GM06990 (cell line): Measurements from ENCODE around the gene ME2.

Source experiments
- DNase-seq: peaks from one replicate; pipeline ENCODE4 v3.0.0-alpha.2; 2011; ENCODE audit not compliant: insufficient read length; ENCODE audit errors: extremely low read depth
- H3K27me3 ChIP-seq: replicated peaks from 2 replicates; pipeline ENCODE4 v1.6.0; 2011; ENCODE audit warnings: low read length; ENCODE audit not compliant: control insufficient read depth, insufficient read depth
- H3K36me3 ChIP-seq: 2 replicates; pipeline ENCODE4 v1.5.1; 2011; ENCODE audit warnings: low read length; ENCODE audit not compliant: control insufficient read depth, insufficient read depth
- H3K4me3 ChIP-seq: replicated peaks from 2 replicates; pipeline ENCODE4 v1.5.1; 2011; ENCODE audit warnings: low read depth, mild to moderate bottlenecking, control low read depth, low read length
- TF ChIP-seq, protein P1 (sequence below): IDR thresholded peaks from 2 replicates; pipeline ENCODE4 v1.5.1; 2011; ENCODE audit warnings: low read length, control low read depth, mild to moderate bottlenecking, inconsistent platforms; ENCODE audit not compliant: insufficient read depth, poor library complexity, severe bottlenecking

The ME2 gene

GRCh38 chr18:50982802-50983179, 103.9 kb downstream of the ME2 start:
- H3K4me3 ChIP-seq = no peak overlapping the region
- no peak for DNase-seq
- peaks cover 3% of the 10 kb centered on the region for H3K36me3 ChIP-seq
- TF ChIP-seq, protein P1, sequence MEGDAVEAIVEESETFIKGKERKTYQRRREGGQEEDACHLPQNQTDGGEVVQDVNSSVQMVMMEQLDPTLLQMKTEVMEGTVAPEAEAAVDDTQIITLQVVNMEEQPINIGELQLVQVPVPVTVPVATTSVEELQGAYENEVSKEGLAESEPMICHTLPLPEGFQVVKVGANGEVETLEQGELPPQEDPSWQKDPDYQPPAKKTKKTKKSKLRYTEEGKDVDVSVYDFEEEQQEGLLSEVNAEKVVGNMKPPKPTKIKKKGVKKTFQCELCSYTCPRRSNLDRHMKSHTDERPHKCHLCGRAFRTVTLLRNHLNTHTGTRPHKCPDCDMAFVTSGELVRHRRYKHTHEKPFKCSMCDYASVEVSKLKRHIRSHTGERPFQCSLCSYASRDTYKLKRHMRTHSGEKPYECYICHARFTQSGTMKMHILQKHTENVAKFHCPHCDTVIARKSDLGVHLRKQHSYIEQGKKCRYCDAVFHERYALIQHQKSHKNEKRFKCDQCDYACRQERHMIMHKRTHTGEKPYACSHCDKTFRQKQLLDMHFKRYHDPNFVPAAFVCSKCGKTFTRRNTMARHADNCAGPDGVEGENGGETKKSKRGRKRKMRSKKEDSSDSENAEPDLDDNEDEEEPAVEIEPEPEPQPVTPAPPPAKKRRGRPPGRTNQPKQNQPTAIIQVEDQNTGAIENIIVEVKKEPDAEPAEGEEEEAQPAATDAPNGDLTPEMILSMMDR = no peak
- H3K27me3 ChIP-seq = no peaks in the 10 kb centered on the region

- H3K4me3 ChIP-seq = no peak overlapping the region
- DNase-seq = no peak
- TF ChIP-seq, protein P1 = no peak
- no peaks in the 10 kb centered on the region for H3K27me3 ChIP-seq
- peaks cover 3% of the 10 kb centered on the region for H3K36me3 ChIP-seq
Observed at GRCh38 chr18:50986360-50987087, 107.6 kb downstream of the ME2 start.

DNA sequence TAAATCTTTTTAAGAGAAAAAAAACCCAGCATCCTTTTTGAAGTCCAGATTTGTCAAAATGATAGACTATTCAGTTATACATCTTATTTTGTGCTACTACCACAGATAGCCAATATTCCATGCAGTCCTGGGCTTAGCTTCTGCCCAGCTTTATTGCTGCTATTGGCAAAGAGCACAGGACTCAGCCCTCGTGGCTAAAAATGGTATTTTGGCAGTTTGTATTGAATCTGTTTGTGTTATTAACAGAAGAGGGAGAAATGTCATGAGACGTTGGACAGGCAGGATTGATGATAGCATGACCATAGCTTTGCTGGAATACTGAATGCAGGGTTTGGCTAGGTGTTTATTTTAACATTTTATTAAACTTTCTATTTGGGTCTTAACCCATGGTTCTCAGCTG, 108.3 kb downstream of the ME2 start:
- H3K36me3 ChIP-seq = peaks cover 3% of the 10 kb centered on the region
- no peaks in the 10 kb centered on the region for H3K27me3 ChIP-seq
- no peak overlapping the region for H3K4me3 ChIP-seq
- TF ChIP-seq, protein P1 = no peak
- DNase-seq = no peak

- Histone ChIP-seq H3K4me3 (no peak overlapping the region), H3K36me3 (peaks cover 3% of the 10 kb centered on the region), H3K27me3 (no peaks in the 10 kb centered on the region)
- TF ChIP-seq, protein P1 = no peak
- DNase-seq = no peak
Observed at GRCh38 chr18:50989711-50990110, 110.8 kb downstream of the ME2 start.

DNA sequence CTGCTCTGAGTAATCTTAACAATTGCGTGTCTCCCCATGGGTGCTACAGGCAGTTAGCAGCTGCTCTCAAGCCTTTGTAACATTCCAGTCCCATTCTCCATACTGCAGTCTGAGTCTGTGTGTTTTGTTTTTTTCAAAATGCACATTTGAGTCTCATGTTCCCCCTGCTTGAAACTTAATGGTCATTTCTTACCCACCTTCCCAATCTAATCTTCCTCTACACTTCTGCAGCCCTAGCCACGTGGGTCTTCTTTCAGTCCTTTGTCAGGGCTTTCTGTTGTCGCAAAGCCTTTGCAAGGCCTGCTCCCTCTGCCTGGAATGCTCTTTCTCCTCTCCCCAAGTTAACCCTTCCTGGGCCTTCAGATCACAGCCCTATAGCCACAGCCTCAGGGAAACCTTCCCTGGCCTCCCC, 113.4 kb downstream of the ME2 start:
- no peaks in the 10 kb centered on the region; the same call in none of the 2 replicates for H3K36me3 ChIP-seq
- DNase-seq = no peak
- H3K27me3 ChIP-seq = no peaks in the 10 kb centered on the region
- H3K4me3 ChIP-seq = no peak overlapping the region
- TF ChIP-seq, protein P1 = no peak
